IPS DF 4.7 (cell line): ENCODE measurements around the gene MNT.

Experiments used
- DNase-seq: peaks from one replicate; pipeline ENCODE4 v3.0.0-alpha.2; 2013; ENCODE audit warnings: low spot score; ENCODE audit errors: extremely low read depth

Gene MNT

DNA sequence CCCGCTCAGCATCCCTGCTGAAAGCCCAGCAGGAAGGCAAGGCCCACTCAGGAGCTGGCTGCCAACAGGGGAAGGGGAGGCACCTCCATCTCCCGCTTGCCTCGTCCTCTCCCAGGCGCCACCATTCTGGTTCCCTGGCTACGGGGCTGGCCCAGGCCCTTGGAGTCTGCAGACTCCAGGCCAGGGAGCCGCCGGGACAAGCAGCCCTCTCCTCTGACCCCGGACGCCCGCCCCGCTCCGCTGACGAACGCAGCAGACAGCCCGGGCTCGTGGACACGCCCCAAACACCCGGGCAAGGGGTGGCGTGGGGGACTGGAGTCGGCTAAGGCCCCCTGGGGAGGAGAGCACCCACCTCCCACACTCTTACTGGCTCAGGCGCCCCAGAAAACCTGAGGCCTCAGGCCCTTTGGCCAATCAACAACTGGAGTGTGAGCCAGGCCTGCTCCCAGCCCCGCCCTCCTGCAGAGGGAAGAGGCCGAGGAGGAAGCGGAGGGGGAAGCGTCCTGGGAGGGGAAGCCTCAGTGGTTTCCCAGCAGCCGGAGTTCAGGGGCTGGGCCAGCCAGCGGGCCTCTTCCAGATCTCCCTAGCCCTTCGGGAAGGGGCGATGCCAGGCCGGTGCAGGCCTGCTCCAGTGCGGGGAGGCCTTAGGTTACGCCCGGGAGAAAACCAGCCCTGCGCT, 4.2 kb downstream of the MNT start:
- DNase-seq, result no peak

DNA sequence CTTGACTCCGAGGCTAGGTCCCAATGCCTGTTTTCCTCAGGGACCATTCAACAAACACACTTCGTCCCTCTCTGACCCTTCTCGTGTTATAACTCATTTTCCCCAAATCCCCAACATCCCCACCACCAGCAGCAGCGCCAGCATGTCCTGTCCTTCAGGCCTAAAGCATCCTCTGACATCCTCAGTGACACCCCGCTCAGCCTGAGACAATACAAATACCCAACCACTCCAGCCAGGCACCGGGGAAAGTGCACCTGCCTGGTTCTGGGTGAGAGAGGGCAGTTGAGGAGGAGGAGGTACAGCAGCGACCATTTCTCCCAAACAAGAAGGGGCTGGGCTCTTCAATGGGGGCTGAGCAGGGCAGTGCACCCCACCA, 4.7 kb downstream of the MNT start:
- DNase-seq, result no peak

DNA sequence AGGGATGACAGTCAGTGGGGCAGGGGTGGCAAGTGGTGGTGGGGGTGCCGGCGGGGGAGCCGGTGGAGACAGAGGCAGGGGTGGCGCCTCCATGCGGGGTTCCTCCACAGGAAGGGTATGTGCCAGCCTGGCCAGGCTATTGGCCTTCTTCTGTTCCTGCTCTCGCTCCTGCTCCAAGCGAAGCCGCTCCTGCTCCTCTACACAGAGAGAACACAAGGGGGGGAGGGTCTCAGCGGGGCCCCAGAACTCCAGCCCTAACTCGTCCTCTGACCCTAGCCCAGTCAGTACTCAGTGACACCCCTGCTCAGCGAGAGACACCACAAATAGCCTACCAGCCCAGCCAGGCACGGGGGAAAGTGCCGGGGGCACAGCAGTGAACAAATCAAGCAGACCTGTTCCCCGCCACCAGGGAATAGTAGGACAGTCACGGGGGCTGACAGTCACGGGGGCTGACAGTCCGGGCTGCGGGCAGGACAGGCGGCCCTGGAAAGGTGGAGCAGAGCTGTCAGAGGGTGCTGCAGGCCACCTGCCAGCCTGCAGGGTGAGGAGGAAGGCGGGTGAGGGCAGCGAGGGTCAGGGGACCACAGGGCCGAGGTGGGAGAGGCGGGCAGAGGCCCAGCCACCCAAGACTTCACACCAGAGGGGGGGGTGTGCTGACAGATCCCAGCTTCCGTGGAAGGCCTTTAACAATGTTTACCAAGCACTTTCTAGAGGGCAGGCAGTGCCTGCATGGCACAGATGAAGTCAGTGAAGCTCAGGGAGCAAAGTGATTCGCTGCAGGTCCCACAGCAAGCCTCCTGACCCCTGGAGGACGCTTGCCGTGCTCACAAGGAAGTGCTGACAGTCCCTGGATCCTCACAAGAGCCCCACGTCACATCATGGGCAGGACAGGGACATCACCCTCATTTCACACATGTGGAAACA, 5.3 kb downstream of the MNT start:
- DNase-seq, result no peak

DNA sequence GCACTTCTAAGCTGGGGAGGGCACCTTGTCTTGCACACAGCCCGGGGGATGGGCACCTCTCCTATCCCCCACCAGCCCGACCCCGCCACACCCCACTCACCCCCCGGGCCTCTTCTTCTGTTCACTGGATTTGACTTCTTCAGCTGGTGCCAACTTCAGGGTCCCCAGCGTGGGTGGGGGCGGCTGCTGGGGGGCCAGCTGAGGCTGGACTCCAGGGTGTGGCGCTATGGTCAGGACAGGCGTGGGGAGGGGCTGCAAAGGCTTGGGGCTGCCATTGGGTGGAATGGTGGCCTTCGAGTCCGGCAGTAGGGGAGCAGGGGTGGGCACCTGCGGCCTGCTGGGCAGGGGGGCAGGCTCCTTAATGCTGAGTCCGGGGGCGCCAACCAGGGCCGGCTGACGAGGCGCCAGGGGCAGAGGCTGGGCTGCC, 6.1 kb downstream of the MNT start:
- no peak for DNase-seq

DNA sequence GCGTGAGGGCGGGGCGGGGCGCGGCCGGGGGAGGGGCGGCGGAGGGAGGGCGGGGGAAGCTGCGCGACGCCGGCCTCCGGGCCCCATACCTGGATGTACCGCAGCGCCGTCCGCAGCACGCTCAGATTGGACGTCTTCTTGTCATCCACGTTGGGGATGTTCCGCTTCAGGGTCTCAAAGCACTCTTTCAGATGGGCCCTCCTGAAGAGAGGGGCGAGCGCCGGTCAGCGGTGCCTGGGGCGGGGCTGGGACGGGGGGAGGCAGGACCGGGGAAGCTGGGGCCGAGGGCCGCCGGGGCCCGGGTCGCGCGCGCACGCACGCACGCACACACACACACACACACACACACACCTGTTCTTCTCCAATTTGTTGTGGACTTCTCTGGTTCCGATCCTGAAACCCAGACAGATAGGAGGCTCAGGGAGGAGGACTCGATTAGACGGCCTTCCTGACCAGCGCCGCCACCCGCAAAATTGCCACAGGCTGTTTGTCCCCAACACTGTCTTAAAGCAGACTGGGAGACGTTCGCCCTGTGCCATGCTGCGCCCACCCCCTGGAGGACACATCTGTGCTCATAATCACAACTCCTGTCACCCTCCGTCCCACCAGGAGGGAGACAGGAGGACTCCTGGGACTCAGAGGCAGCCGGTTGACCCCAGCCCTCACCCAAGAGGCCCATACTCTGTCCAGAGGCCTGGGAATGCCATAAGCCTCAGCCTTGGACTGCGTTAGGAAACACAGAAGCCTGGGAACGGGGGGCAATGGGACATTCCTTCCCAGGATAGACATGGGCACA, 6.7 kb downstream of the MNT start:
- no peak for DNase-seq

DNA sequence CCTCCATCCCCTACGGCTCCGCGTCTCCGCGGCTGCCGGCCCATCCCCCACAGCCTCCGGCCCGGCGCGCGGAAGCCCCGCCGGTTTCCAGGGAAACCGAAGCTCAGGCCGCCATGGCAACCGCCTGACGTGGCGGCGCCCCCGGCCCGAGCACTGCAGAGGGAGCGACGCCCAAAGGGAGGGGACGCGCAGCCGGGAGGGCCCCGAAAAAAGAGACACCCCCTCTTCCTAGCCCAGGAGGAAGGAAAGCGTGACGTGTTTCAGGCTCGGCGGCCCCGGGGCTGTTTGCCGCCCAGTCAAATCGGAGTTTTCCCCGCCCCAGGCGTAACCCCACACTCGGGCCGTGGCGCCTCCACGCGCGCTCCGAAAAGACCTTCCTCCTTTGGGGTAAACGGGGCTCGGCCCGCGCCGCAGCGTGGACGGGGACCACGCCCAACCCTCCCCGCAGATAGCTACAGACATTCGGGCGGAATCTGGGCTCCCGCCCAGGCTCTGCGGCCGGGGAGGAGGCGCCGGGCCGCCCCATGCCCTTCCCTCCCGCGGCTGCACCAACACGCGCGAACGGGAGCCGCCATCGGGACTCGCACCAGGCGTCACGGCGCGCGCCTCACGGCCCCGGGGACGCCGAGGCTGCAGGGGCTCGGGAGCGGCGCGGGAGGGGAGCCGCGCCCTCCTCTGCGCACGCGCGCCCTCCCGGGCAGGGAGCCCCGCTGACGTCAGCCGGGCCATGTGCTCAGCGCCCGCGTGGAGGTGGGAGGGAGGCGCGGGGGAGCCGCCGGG, 7.5 kb downstream of the MNT start:
- no peak for DNase-seq

DNA sequence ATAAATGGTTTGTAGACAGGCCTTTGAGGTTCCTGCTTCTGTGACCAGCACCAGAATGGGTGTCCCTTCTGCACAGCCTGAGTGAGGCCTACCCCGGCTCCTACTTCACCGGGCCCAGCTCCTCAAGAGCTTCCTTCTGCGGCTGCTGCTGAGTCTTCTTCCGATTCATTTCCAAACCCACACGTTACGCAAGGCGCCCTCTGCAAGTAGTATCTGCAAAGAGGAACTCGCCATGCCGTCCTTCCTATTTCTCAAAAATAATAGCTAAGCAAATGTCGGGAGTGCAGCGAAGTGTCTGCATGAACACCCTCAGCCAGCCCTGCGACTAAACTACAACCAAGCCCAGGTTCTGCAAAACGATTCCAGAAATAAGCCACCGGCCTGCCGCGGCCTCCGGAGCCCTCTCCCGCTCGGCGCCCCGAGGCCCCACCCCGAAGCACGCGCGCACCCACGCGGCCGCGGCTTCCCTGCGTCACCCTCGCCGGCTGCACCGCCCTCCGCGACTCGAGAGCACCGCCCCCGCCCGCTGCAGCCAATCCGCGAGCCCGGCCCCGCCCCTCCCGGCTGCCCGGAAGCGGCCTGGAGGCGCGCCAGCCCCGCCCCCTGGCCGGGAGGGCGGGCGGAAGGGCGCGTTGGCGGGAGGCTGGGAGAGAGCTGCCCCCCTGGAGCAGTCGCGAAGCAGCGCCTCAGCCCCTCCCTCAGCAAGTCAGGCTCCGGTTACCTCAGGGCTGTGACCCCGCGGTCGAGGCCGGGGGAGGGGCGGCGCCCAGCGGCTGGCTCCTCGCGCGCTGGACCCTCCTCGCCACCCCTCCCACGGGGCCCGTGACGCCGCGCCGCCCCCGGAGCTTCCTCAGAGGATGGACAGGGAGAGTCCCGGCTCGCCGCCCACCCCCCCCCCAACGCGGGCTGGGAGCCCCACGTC, 8.3 kb downstream of the MNT start:
- DNase-seq, result no peak

DNA sequence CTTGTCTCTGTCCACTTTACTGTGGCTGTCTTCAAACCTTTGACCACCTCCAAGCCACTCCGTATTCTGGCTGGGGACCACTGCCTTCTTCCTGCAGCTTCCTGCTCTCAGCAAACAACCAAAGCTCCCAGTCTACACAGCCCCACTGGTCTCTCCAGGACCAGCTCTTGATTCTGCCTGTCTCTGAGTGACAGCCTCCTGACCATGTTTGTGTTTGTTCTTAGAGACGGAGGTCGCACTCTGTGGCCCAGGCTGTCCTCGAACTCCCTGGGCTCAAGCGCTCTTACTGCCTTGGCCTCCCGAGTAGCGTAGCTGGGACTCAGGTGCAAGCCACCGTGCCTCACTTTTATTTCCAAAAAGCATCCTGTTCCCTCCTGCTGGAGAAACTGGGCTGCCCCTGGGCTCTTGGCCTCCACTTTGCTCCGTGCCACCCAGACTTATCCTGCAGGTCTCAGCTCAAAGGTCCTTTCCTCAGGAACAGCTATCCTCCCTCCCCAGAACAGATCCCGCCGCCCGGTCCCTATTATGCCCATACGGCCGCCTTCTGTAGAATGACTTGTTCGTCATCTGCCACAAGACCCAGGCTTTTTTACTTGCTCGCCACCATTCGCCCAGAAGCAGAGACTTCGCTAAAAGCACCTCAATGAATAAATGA, 9.1 kb downstream of the MNT start:
- DNase-seq, result no peak

DNA sequence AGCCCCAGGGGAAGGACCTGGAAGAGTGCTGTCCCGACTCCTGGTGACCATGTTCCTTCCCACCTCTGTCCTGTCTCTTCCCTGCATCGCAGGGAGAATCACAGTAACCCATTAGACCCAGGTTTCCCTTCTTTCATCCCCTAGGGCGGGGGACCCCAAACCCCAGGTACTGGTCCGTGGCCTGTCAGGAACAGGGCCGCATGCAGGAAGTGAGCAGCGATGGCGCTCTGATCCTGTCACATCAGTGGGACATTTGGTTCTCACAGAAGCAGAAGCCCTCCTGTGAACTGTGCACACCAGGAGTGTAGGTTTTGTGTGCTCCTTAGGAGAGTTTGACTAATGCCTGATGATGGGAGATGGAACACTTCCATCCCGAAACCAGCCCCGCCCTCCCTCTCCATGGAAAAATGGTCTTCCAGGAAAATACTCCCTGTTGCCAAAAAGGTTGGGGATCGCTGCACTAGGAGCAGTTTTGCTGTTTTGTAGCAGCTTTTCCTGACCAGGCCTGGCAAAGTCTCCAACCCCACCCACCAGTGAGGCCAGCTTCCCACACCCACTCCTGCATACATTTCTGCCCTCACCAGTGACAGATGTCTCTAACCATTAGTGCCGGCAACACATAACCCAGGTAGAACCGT, 10.5 kb downstream of the MNT start:
- DNase-seq, result no peak

DNA sequence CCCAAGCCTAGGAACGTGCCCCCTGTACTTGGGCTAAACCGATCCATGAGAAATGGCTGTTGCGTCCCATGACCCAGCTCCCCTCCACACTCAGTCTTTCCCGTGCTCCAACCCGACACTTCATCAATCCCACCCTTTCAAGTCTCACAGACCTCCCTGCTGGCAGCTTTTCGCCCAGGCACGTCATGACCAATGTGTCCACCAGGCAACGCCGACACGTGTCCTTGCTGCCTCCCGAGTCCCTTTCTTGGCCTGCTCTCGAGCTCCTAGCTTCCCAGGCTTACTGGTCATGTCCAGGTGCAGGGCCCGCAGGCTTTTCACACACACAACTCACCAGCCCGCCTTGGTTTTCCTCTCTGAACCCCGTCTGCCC, 12.2 kb downstream of the MNT start:
- no peak for DNase-seq

DNA sequence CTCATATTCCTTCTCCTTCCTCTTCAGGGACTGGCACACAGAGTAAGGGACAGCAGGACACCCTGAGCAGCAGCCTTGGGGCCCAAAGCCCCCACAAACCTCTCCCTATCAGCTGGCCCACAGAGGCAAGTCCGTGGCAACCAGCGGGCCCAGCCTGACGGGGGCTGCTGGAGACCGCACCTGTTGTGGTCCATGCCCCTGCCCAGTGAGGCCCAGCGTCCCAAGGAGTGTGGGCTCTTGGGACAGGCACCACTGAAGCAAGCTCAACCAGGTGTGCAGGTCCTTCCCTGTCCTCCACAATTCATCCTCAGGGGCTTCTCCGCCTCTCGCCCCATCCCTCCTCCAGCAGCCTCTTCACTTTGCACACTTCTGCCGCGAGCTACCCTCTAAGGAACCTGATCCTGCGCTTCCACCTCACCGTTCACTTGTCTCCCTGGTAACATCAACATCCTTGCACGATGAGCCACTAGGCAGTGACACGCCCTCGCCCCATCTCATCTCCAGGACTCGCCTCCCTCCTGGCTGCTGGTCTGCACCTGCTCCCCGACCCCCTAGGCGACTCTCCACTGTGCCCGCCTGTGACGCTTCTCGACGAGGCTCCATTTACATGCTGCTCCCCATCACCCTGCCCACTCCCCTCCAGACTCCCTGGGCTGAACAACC, 12.7 kb downstream of the MNT start:
- DNase-seq, result no peak

DNA sequence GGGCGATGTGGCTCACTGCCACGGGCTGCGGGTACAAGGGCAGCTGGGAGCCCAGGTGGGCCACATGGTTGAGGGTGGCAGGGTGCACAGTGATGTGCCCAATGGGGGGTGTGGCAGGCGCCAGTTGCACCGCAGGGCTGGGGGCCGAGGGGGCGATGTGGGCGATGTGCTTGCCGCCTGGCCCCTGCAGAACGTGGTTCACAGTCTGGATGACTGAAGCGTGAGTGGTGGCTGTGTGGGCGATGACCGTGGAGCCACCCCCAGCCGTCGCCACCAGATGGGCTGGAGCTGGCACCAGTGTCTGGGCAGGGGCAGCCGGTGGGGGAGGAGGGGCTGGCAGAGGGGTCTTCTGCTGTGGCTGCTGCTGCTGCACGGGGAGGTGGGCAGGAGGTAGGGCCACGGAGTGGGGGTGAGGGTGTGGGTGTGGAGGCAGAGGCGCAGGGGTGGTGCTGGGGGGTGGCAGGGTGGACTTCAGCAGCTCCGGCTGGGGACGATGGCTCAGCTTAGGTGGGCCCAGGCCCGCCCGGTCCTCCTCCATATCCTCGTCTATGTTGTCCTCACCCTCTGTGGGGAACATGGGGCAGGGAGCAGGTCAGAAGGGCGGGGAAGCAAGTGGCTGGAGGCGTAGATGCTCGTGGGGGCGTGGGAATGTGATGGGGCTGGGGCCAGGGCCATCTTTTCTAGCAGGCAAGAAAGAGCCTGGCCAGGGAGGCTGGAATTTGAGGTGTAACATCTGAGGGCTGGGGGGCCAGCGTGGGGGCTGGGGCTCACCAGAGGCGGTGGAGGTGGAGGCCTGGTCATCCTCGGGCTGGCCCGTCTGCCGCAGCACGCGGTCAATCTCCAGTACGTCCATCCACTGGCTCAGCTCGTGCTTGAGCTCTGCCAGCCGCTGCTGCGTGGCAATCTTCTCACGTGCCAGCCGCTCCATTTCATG, 13.5 kb downstream of the MNT start:
- no peak for DNase-seq

DNA sequence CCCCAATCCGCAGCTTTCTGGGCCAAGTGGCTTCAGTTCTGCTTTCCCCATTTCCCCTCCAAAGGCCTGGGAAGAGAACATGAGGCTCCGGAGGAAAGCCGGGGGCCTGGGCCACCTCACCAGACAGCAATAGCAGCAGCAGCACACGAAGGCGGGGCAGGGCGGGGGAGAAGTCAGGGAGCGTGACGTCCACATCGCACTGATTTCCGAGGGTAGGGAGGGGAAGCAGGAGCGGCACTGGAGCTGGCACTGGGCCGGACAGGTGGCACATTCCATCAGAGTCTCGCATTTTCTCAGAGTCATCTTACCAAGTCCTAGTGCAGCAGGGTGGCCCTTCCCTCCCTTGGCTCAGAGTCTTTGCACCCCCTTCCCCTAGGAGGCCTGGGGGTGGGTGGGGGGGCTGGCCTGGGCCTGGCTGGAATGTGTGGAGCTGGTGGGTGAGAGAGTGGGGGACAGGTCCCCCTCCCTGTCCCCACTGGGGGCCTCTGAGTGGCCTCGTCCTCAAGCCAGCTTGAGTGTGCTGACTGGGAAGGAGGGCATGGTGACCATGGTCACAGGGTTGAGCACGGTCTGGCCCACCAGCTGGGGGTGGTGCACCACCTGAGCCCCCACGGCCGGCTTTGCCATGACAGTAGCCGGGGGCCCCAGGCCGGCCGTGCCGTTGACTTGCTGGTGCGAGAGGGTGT, 14.3 kb downstream of the MNT start:
- DNase-seq, result no peak

DNA sequence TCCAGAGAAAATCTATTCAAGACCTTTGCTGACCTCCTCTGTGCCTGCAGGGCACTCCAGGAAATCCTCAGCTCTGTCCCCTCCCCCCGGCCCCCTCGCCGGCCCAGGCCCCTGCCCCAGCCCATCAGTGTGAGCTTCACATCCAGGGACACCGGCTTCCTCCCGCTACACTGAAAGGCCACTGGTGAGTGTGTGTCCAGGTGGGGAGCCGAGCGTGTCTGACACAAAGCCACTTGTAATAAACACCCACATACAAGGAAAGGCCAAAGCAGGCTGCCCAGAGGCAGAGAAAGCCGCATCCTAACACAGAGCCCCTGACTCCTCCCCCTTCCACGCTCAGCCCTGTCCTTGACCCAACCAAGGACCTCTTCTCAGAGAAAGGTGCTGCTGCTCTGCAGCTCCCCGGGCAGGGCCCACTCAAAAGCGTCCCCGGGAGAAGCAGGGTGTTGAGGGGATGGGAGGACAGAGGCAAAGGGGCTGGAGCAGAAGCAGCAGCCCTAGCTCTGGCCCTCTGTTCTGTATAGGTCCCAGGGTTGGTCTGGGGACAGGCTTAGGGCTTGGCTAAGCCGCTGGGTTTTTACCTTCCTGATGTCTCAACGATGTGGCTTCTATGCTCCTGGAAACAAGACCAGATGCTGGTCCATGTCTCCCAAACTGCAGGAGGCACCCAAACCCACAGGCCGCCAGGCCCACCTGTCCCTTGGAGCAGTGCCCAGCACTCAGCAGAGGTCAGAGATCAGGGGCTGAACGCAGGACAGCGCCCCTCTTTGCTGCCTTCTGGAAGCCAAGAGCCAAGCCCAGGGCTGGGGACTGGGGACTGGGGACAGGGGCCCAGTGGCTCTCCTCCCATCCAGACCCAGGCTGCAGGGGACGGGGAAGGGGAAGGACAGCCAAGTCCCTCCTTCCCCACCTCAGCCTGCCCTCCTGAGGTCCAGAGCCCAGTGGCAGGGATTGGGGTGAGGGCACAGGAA, 15.3 kb downstream of the MNT start:
- no peak for DNase-seq

DNA sequence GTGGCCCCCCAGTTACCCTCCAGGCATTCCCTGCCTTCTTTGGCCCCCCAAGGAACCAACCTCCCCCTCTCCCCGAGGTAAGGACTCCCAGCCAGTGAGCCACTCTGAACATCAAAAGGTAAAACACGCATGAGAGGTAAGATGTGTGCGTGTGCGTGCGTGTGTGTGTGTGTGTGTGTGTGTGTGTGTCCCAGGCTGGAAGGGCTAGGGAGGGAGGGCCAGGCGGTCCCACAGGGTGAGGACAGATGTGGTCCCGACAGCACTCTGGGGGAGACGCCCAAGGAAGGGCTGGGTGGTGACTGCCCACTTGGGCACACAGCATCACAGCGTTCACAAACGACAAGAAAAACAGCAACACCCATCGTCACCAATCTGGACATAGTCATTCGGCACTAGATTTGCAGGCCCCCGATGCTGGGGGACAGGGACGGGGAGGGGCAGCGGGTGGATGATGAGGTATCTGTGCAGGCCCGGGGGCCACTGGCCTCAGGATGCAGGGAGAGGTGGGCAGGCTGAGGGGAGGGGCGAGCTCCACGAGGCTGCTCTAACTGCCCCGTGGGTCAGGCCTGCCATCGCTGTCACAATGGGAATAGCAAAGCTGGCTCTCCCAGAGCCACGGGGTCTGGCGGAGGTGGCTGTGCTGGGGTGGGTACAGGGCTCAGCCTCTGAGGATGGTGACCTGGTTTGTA, 16.3 kb downstream of the MNT start:
- DNase-seq, result no peak
